H1 (cell line): ENCODE data around the gene EPG5. TPM values are rescaled to one million over a fixed set of nuclear protein-coding genes. Genes with fewer than 3 reads are reported as not detected.

Experiments used
- CTCF ChIA-PET: fragments of 300-600 bp; sonication (Branson Sonifier 250); formaldehyde crosslinking; loops from one replicate; lab custom pipeline; 2021; ENCODE audit not compliant: partially characterized antibody; lab: Charles Lee
- POLR2A ChIA-PET: fragments of 300-600 bp; sonication (Branson Sonifier 250); formaldehyde crosslinking; loops from one replicate; lab custom pipeline; 2021; ENCODE audit warnings: inconsistent platforms; ENCODE audit not compliant: partially characterized antibody; lab: Charles Lee
- DNase-seq, 2 experiments: peaks; one replicate each; pipeline versions ENCODE4 v3.0.0 to v3.0.0-alpha.2; 2010 to 2022; ENCODE audit warnings: low spot score in 2 of 2, low read depth in 1 of 2, mixed read lengths in 1 of 2
- FAIRE-seq: peaks from 2 replicates; lab custom pipeline; 2011; peaks lifted over from hg19 to GRCh38; lab: Jason Lieb, UNC
- H2AFZ ChIP-seq: 2 replicates; pipeline ENCODE4 v1.8.1; 2012; ENCODE audit warnings: low read length, inconsistent platforms
- H2AK5ac ChIP-seq: 2 replicates; pipeline ENCODE4 v1.6.1; 2013; ENCODE audit warnings: low read depth, low read length
- H2BK120ac ChIP-seq: replicated peaks from 2 replicates; pipeline ENCODE3; 2013; ENCODE audit warnings: low read depth, low read length, inconsistent platforms
- H2BK12ac ChIP-seq: 2 replicates; pipeline ENCODE4 v1.6.1; 2013; ENCODE audit warnings: low read depth, low read length
- H2BK15ac ChIP-seq: 2 replicates; pipeline ENCODE4 v1.6.1; 2013; ENCODE audit warnings: low read length
- H2BK20ac ChIP-seq: 2 replicates; pipeline ENCODE4 v1.6.1; 2013; ENCODE audit warnings: low read length
- H2BK5ac ChIP-seq: 2 replicates; pipeline ENCODE4 v1.6.1; 2013; ENCODE audit warnings: low read depth, low read length
- H3K14ac ChIP-seq: 2 replicates; pipeline ENCODE4 v1.6.1; 2013; ENCODE audit warnings: inconsistent platforms; ENCODE audit not compliant: insufficient read length
- H3K18ac ChIP-seq: 2 replicates; pipeline ENCODE4 v1.6.1; 2013; ENCODE audit warnings: low read length; ENCODE audit errors: extremely low read depth
- H3K23ac ChIP-seq: 2 replicates; pipeline ENCODE4 v1.6.1; 2013; ENCODE audit warnings: inconsistent platforms; ENCODE audit not compliant: insufficient read length
- H3K23me2 ChIP-seq: 2 replicates; pipeline ENCODE4 v1.6.1; 2013; ENCODE audit warnings: low read depth, low read length
- H3K27ac ChIP-seq: 2 replicates; pipeline ENCODE4 v1.6.1; 2011; ENCODE audit warnings: low read depth, low read length, inconsistent platforms
- H3K27me3 ChIP-seq, 4 experiments: replicated peaks in 1 of 4; 1 replicate in 1 of 4; 2 replicates in 3 of 4; pipeline versions ENCODE4 v1.6.1 to v1.8.1; 2011 to 2013; ENCODE audit warnings: low read length in 3 of 4, mild to moderate bottlenecking in 3 of 4, inconsistent platforms in 2 of 4, mixed read lengths in 2 of 4, moderate library complexity in 1 of 4; ENCODE audit not compliant: control insufficient read depth in 3 of 4, insufficient read depth in 3 of 4; ENCODE audit errors: extremely low read depth in 1 of 4
- H3K36me3 ChIP-seq, 4 experiments: 2 replicates each; pipeline versions ENCODE4 v1.6.1 to v1.8.1; 2011 to 2013; ENCODE audit warnings: mild to moderate bottlenecking in 4 of 4, low read length in 3 of 4, moderate library complexity in 2 of 4, control low read depth in 1 of 4, inconsistent platforms in 1 of 4; ENCODE audit not compliant: insufficient read depth in 4 of 4, control insufficient read depth in 2 of 4
- H3K4ac ChIP-seq: replicated peaks from 2 replicates; pipeline ENCODE3; 2013; ENCODE audit warnings: low read length, low read depth, mixed read lengths, inconsistent platforms; ENCODE audit not compliant: insufficient read length
- H3K4me1 ChIP-seq, 4 experiments: replicated peaks in 1 of 4; 1 replicate in 1 of 4; 2 replicates in 3 of 4; pipeline versions ENCODE4 v1.6.1 to v1.8.1; 2011 to 2013; ENCODE audit warnings: low read length in 3 of 4, inconsistent platforms in 2 of 4, mixed read lengths in 1 of 4; ENCODE audit not compliant: insufficient read depth in 4 of 4, control insufficient read depth in 3 of 4
- H3K4me2 ChIP-seq, 2 experiments: 2 replicates each; pipeline versions ENCODE4 v1.6.1 to v1.8.1; 2011 to 2013; ENCODE audit warnings: low read depth in 2 of 2, low read length in 2 of 2, control low read depth in 1 of 2, inconsistent platforms in 1 of 2, mild to moderate bottlenecking in 1 of 2; ENCODE audit not compliant: insufficient read depth in 1 of 2
- H3K4me3 ChIP-seq, 4 experiments: fragments of 200-600, 300-600 bp in 1 of 4; sonication (generic), shearing (Covaris generic), sonication (Bioruptor Twin) in 1 of 4; 2 replicates each; pipeline versions ENCODE4 v1.5.1 to v1.8.1; 2011 to 2016; ENCODE audit warnings: low read length in 4 of 4, low read depth in 3 of 4, control low read depth in 2 of 4, inconsistent platforms in 2 of 4, mild to moderate bottlenecking in 2 of 4, mixed read lengths in 1 of 4, moderate library complexity in 1 of 4; ENCODE audit not compliant: insufficient read depth in 2 of 4; ENCODE audit errors: extremely low read depth in 1 of 4
- H3K56ac ChIP-seq: replicated peaks from 2 replicates; pipeline ENCODE3; 2013; ENCODE audit warnings: low read depth, mild to moderate bottlenecking, mixed read lengths, low read length, inconsistent platforms; ENCODE audit not compliant: insufficient read length
- H3K79me1 ChIP-seq: 2 replicates; pipeline ENCODE4 v1.6.1; 2013; ENCODE audit warnings: low read depth, low read length, control low read depth
- H3K79me2 ChIP-seq, 2 experiments: 2 replicates each; pipeline versions ENCODE4 v1.6.1 to v1.8.1; 2012 to 2013; ENCODE audit warnings: low read length in 2 of 2, mild to moderate bottlenecking in 2 of 2, inconsistent platforms in 1 of 2; ENCODE audit not compliant: insufficient read depth in 2 of 2, control insufficient read depth in 1 of 2
- H3K9ac ChIP-seq, 4 experiments: replicated peaks in 1 of 4; 1 replicate in 1 of 4; 2 replicates in 3 of 4; pipeline versions ENCODE4 v1.6.1 to v1.8.1; 2011 to 2013; ENCODE audit warnings: low read depth in 3 of 4, low read length in 3 of 4, control low read depth in 2 of 4, mild to moderate bottlenecking in 2 of 4, moderate library complexity in 2 of 4, inconsistent platforms in 1 of 4; ENCODE audit errors: extremely low read depth in 1 of 4
- H3K9me3 ChIP-seq, 2 experiments: 2 replicates each; pipeline versions ENCODE4 v1.6.1 to v1.8.1; 2012 to 2013; ENCODE audit warnings: mild to moderate bottlenecking in 2 of 2, moderate library complexity in 2 of 2, control low read depth in 1 of 2, inconsistent platforms in 1 of 2, low read depth in 1 of 2, low read length in 1 of 2, mixed read lengths in 1 of 2; ENCODE audit not compliant: insufficient read depth in 2 of 2
- H4K20me1 ChIP-seq, 2 experiments: replicated peaks in 1 of 2; 2 replicates each; pipeline versions ENCODE3 to v1.8.1; 2011 to 2013; ENCODE audit warnings: inconsistent platforms in 2 of 2, low read length in 2 of 2, mild to moderate bottlenecking in 1 of 2; ENCODE audit not compliant: insufficient read depth in 2 of 2, control insufficient read depth in 1 of 2
- H4K5ac ChIP-seq: 2 replicates; pipeline ENCODE4 v1.6.1; 2013; ENCODE audit warnings: low read length, low read depth, mixed read lengths, inconsistent platforms; ENCODE audit not compliant: insufficient read length
- H4K8ac ChIP-seq: 2 replicates; pipeline ENCODE4 v1.8.0; 2013; ENCODE audit warnings: mild to moderate bottlenecking, moderate library complexity, low read length, inconsistent platforms; ENCODE audit not compliant: insufficient read depth; ENCODE audit errors: extremely low read depth
- H4K91ac ChIP-seq: replicated peaks from 2 replicates; pipeline ENCODE3; 2013; ENCODE audit warnings: low read length, mixed read lengths, inconsistent platforms; ENCODE audit not compliant: insufficient read length
- CBX5 ChIP-seq: fragments of 300-800, 300-1000 bp; sonication (generic); IDR thresholded peaks from 2 replicates; pipeline ENCODE4 v1.7.1; 2016; ENCODE audit warnings: antibody characterized with exemption, low read length, low read depth
- CTBP2 ChIP-seq: IDR thresholded peaks from 2 replicates; pipeline ENCODE4 v1.7.0; 2011; ENCODE audit warnings: borderline replicate concordance, mild to moderate bottlenecking, moderate library complexity, mixed read lengths, low read length; ENCODE audit not compliant: insufficient read depth, insufficient read length
- EP300 ChIP-seq, 2 experiments: IDR thresholded peaks; 1 replicate in 1 of 2; 2 replicates in 1 of 2; pipeline ENCODE4 v1.6.1; 2011 to 2012; ENCODE audit warnings: low read depth in 2 of 2, low read length in 2 of 2, mild to moderate bottlenecking in 2 of 2, borderline replicate concordance in 1 of 2, inconsistent platforms in 1 of 2, moderate library complexity in 1 of 2
- GABPA ChIP-seq: IDR thresholded peaks from 2 replicates; pipeline ENCODE4 v1.6.1; 2011; ENCODE audit warnings: mild to moderate bottlenecking, low read length, moderate library complexity, borderline replicate concordance; ENCODE audit not compliant: insufficient read depth
- HDAC2 ChIP-seq, 2 experiments: fragments of 300-600 bp in 1 of 2; sonication (generic) in 1 of 2; IDR thresholded peaks; 2 replicates each; pipeline ENCODE4 v1.6.1; 2011 to 2012; ENCODE audit warnings: low read depth in 2 of 2, low read length in 2 of 2, mild to moderate bottlenecking in 2 of 2, moderate library complexity in 2 of 2, borderline replicate concordance in 1 of 2, inconsistent platforms in 1 of 2
- JUN ChIP-seq: IDR thresholded peaks from 2 replicates; pipeline ENCODE4 v1.6.1; 2011; ENCODE audit warnings: low read depth, mild to moderate bottlenecking, improper control_type of control experiment, low read length
- JUND ChIP-seq: IDR thresholded peaks from 2 replicates; pipeline ENCODE4 v1.6.1; 2011; ENCODE audit warnings: mild to moderate bottlenecking, improper control_type of control experiment, low read length
- PHF8 ChIP-seq: fragments of 200-600 bp; sonication (generic); conservative IDR thresholded peaks from 2 replicates; pipeline ENCODE4 v1.7.1; 2012; ENCODE audit warnings: low read depth, mild to moderate bottlenecking, inconsistent platforms, low read length, moderate library complexity
- RFX5 ChIP-seq: IDR thresholded peaks from 2 replicates; pipeline ENCODE4 v1.6.1; 2011; ENCODE audit warnings: low read depth, low read length, improper control_type of control experiment, borderline replicate concordance
- SIN3A ChIP-seq, 2 experiments: IDR thresholded peaks in 1 of 2; conservative IDR thresholded peaks in 1 of 2; 2 replicates each; pipeline ENCODE4 v1.6.1; 2011 to 2012; ENCODE audit warnings: low read length in 2 of 2, improper control_type of control experiment in 1 of 2, low read depth in 1 of 2, mild to moderate bottlenecking in 1 of 2
- SRF ChIP-seq: IDR thresholded peaks from 2 replicates; pipeline ENCODE4 v1.6.1; 2011; ENCODE audit warnings: mild to moderate bottlenecking, low read depth, low read length, moderate library complexity
- TAF7 ChIP-seq: optimal IDR thresholded peaks from 2 replicates; pipeline ENCODE3; 2011; ENCODE audit warnings: low read depth, mild to moderate bottlenecking, inconsistent platforms, low read length, moderate library complexity, borderline replicate concordance
- WGBS, 2 experiments: shearing (Covaris generic) in 1 of 2; methylation state at CpG; one replicate each; pipeline versions ENCODE4 v1.1.6 to v1.1.7; 2013 to 2015; ENCODE audit warnings: low lambda C conversion rate in 2 of 2, mixed read lengths in 2 of 2, inconsistent platforms in 1 of 2, low coverage in 1 of 2, missing lambda C conversion rate in 1 of 2; ENCODE audit not compliant: insufficient replicate concordance in 2 of 2, insufficient coverage in 1 of 2, insufficient read length in 1 of 2; ENCODE audit errors: extremely low coverage in 1 of 2, missing lambda C conversion rate in 1 of 2; 5-methylcytosine and 5-hydroxymethylcytosine counted together
- polyA plus RNA-seq, 7 experiments: library from polyadenylated mRNA; depleted of rRNA in 3 of 7; stranded (reverse) in 5 of 7; unstranded in 2 of 7; fragments of >200 nt in 5 of 7; fragments of 200-250 nt in 2 of 7; gene quantifications; 1 replicate in 5 of 7; 2 replicates in 1 of 7; 4 replicates in 1 of 7; pipeline versions ENCODE4 v1.2.1 to v1.2.3, GENCODE V29; 2011 to 2013; ENCODE audit warnings: missing spikeins in 2 of 7, mixed read lengths in 2 of 7
- total RNA-seq: library from RNA; stranded (reverse); fragmentation: NEBNext Ultra II Directional; extraction: Animal tissue kit (Norgen Biotek cat#: 25700); gene quantifications from 2 replicates; pipeline ENCODE4 v1.2.1, GENCODE V29; 2021
- TF ChIP-seq, protein P1 (sequence below): IDR thresholded peaks from 2 replicates; pipeline ENCODE4 v1.6.1; 2012; ENCODE audit warnings: inconsistent platforms

EPG5 gene
- total and polyA plus RNA-seq, 2 of the 8 experiments (the other 6 are each of a cell fraction or from before 2014, with no cell fraction given), result 14.1 to 18.3 TPM

DNA sequence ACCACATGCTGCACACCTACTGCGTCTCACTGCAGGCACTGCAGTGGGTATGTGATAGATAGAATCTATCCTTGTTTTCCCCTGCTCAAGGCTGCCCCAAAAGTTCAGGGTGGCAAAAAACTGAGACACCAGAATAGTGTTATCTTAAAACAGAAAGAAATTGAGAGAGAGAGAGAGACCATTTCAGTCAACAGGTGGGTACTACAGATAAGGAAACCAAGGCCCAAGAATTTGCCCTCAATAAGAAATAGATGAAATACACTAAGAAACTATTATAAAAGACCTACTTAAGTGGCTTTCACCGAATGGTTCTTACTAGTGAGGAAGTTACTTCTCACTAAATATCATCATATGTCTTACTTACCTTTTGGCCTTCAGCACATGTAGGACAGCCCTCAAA is 27.9 kb downstream of the EPG5 start:
- no peak for TF ChIP-seq CTBP2
- TF ChIP-seq SRF, result no peak
- no peak for TF ChIP-seq PHF8
- no peak for TF ChIP-seq TAF7
- no peak for TF ChIP-seq SIN3A (conservative IDR thresholded peaks at IDR 0.05 in 1 of 2, IDR thresholded peaks at IDR 0.05 in 1 of 2; ENCODE audit: low read depth in 1 of 2, low read length in 2 of 2)
- no peak for TF ChIP-seq GABPA
- TF ChIP-seq, protein P1, sequence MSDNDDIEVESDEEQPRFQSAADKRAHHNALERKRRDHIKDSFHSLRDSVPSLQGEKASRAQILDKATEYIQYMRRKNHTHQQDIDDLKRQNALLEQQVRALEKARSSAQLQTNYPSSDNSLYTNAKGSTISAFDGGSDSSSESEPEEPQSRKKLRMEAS, result no peak
- no peak for TF ChIP-seq EP300 (IDR thresholded peaks at IDR 0.05; ENCODE audit: borderline replicate concordance in 1 of 2, low read depth in 2 of 2, low read length in 2 of 2)
- no peak for TF ChIP-seq HDAC2 (IDR thresholded peaks at IDR 0.05; ENCODE audit: borderline replicate concordance in 1 of 2, low read depth in 2 of 2, low read length in 2 of 2)
- TF ChIP-seq JUND, result no peak
- no peak for TF ChIP-seq CBX5
- TF ChIP-seq RFX5, result no peak
- no peak for TF ChIP-seq JUN
- 90% methylated on average over 2 of the region's 2 CpGs; no CpG with 5 or more reads in 1 of the 2 experiments for WGBS, 2 experiments
- CTCF ChIA-PET, result interaction anchor here (0.5 to 0.9 kb wide), 2 partner anchors 15 to 136 kb away, joined by 3 to 4 read pairs; no protein-coding TSS in a partner anchor

More for the DNA sequence above, 27.9 kb downstream of the EPG5 start:
- no peak overlapping the region for H3K4me3 ChIP-seq
- H3K79me1 ChIP-seq, result no peaks in the 10 kb centered on the region
- H3K79me2 ChIP-seq, result no peaks in the 10 kb centered on the region
- no peak for FAIRE-seq
- no peak overlapping the region for H3K27ac ChIP-seq
- no peaks in the 10 kb centered on the region for H3K9me3 ChIP-seq
- no peak overlapping the region for H2BK5ac ChIP-seq
- H3K36me3 ChIP-seq, result peaks cover 16 to 39% (median 20%) of the 10 kb centered on the region in 4 experiments; a peak in 7 of 8 replicates
- no peak overlapping the region for H2BK120ac ChIP-seq
- no peak overlapping the region for H3K56ac ChIP-seq
- no peaks in the 10 kb centered on the region for H3K4me1 ChIP-seq
- H3K9ac ChIP-seq, result no peak overlapping the region
- H2AFZ ChIP-seq, result no peak overlapping the region
- peaks cover 0 to 3% of the 10 kb centered on the region in 2 experiments for H4K20me1 ChIP-seq
- H2BK20ac ChIP-seq, result no peak overlapping the region
- no peak overlapping the region for H3K14ac ChIP-seq
- H3K4ac ChIP-seq, result no peak overlapping the region
- H3K4me2 ChIP-seq, result no peak overlapping the region
- POLR2A ChIA-PET, result no interaction called here
- no peaks in the 10 kb centered on the region for H3K27me3 ChIP-seq
- H3K18ac ChIP-seq, result no peak overlapping the region
- H3K23ac ChIP-seq, result no peak overlapping the region
- DNase-seq, result no peak
- no peak overlapping the region for H4K5ac ChIP-seq
- no peak overlapping the region for H4K8ac ChIP-seq
- H2BK12ac ChIP-seq, result no peak overlapping the region
- H2AK5ac ChIP-seq, result no peak overlapping the region
- H4K91ac ChIP-seq, result no peak overlapping the region
- no peak overlapping the region for H2BK15ac ChIP-seq
- H3K23me2 ChIP-seq, result no peaks in the 10 kb centered on the region
